HG03521 (cell line): Measurements from ENCODE around the gene RAP1GAP.

Source experiments
- ATAC-seq: cut with Tn5 transposase; IDR thresholded peaks from one replicate; pipeline ENCODE4 v1.9.1; 2021; ENCODE audit warnings: mild to moderate bottlenecking, moderate library complexity; ENCODE audit not compliant: unreplicated experiment

Gene RAP1GAP

GRCh38 chr1:21669258-21670058 lies at the start of gene RAP1GAP:
RAP1GAP (minus strand) TSS chr1:21669357; CDS start chr1:21620032, 49,325 bp downstream.
- no peak for ATAC-seq

DNA sequence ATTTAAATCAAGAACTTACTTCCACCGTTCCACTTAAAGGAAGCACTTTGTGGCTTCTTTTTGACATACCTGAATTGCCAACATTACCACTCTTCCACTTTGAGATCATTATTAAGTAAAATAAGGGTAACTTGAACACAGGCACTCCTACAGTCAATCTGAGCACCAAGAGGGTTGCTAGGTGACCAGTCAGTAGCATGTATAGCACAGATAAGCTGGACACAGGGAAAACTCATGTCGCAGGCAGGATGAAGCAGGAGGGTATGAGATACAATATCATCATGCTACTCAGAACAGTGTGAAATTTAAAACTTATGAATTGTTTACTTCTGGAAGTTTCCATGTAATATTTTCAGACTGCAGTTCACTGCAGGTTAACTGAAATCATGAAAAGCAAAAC lies 47.0 kb upstream of the RAP1GAP start:
- ATAC-seq, result no peak

DNA sequence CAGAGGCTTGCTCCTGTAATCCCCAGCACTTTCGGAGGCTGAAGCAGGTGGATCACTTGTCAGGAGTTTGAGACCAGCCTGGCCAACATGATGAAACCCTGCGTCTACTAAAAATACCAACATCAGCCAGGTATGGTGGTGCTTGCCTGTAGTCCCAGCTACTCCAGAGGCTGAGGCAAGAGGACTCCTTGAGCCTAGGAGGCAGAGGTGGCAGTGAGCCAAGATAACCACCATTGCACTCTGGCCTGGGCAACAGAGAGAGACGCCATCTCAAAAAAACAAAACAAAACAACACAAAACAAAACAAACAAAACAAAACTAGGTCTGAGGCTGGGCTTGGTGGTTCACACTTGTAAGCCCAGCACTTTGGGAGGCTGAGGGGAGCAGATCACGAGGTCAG lies 38.7 kb upstream of the RAP1GAP start:
- ATAC-seq, result no peak

- ATAC-seq, result no peak
These were observed 38.1 kb upstream of the RAP1GAP start for GRCh38 chr1:21707086-21707840.

- ATAC-seq, result no peak
These were observed 37.1 kb upstream of the RAP1GAP start for GRCh38 chr1:21706151-21706835.

GRCh38 chr1:21705303-21705980 lies 36.3 kb upstream of the RAP1GAP start:
- no peak for ATAC-seq

DNA sequence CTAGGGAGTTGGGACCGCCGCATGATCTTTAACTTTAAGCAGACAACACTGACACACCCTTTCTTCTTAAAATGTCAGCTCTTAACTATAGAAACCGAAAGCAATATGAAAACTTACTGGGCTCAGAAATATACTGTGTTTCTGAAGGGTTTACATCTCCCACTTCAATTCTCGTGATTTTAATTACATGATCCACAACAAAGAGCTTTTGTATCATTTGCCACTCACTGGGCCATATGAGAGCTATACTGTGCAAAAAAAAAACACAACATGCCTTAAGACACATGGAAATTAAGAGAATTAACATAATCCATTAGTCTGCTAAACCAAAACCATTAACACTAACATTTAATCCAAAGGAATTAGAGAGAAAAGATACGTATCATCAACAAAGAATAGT lies 35.0 kb upstream of the RAP1GAP start:
- no peak for ATAC-seq

DNA sequence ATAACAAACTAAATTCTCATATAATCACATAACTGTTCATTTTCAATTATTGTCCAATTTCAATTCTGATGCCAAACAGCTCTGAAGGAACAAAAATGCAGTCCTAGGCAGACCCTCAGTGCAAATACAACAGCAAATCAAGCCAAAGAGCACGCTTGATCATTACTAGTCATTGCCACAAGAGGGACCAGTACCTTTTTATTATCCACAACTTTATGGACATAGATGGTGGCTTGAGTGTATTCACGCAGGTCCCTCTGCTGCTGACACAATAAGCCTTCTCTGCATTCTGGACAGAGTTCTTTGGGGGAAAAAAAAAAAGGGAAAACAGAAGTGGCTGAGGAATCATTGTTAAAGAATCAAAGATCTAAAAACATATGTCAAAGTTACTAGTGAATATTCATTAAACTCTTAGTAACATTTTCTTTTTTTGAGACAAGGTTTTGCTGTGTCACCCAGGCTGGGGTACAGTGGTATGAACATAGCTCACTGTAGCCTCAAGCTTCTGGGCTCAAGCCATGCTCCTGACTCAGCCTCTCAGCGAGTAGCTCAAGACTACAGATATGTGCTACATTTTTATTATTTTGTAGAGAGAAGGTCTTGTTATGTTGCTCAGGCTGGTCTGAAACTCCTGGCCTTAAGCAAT lies 34.3 kb upstream of the RAP1GAP start:
- ATAC-seq, result no peak

GRCh38 chr1:21702780-21703179 lies 33.6 kb upstream of the RAP1GAP start:
- no peak for ATAC-seq

DNA sequence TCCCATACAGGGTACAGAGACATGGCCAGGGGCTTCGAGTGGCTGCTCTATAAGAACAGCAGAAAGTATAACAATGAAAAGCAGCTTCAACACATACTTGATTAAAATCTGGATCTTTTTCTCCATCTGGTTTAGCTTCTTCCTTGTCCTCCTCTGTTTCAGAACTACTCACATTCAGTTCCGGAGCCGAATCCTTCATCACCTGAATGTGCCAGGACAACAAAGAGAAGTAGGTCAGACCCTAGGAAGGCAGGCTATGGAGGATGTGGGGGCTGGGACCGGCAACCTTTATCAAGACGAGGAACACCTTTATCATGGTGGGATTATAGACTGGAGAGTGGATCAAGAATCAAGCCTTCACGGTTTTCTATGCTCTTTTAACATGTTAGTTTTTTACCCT lies 32.2 kb upstream of the RAP1GAP start:
- no peak for ATAC-seq

DNA sequence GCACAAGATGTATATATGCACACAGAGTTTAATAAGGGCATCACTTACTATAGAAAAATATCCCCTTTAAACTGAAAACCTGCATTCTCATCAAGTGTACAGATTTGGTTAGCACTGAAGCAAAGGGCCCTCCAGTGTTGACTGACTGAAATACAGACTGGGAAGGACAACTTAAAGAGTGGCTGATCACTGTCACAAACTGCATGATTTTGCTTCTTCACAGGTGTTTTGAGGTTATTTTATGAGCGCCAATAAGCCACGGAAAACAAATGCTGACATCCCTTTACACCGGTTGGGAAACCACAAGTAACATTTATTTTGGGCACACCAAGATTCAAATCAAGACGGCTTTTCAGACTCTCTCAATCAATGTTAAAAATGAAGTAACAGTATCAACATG lies 30.9 kb upstream of the RAP1GAP start:
- no peak for ATAC-seq

GRCh38 chr1:21696931-21697330 lies 27.8 kb upstream of the RAP1GAP start:
- ATAC-seq, result no peak

DNA sequence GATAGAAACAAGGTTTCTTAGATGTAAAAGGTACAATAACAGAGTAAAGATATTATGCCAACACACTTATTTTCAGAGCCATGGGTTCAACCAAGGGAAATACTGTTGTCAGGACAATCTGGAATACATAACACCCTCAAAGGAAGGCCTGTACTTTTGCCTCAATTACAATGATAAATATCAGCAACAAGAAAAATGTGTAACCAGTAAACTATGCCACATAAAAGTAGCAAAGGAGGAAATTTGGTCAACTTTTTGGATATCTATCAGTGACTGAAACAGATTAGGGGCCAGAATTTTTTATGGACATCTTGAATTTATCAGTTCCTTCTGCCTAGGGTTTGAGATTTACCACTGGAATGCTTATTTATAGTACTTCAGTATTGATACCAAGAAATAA lies 24.6 kb upstream of the RAP1GAP start:
- ATAC-seq, result no peak

GRCh38 chr1:21691739-21692138 lies 22.6 kb upstream of the RAP1GAP start:
- no peak for ATAC-seq

GRCh38 chr1:21689661-21690372 lies 20.7 kb upstream of the RAP1GAP start:
- ATAC-seq, result no peak

GRCh38 chr1:21687081-21687529 lies 17.9 kb upstream of the RAP1GAP start:
- ATAC-seq, result no peak

DNA sequence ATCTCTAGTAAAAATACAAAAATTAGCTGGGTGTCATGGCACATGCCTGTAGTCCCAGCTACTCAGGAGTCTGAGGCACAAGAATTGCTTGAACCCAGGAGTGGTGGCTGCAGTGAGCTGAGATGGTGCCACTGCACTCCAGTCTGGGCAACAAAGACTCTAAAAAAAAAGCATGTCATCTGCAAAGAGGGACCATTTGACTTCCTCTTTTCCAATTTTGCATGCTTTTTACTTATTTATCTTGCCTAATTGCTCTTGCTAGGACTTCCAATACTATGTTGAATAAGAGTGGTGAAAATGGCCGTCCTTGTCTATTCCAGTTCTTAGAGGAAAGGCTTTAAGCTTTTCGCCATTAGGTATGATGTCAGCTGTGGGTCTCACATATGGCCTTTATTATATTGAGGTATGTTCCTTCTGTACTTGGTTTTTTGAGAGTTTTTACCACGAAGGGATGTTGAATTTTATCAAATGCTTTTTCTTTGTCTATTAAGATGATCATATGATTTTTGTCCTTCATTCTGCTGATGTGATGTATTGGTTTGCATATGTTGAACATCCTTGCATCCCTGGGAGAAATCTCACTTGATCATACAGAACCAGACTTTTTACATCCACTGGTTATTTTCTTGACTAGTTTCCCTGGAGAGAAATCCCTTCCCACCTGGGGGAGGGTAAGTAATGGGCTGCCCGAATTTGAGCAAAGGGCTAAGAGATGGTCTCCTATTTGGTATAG lies 17.0 kb upstream of the RAP1GAP start:
- ATAC-seq, result no peak

GRCh38 chr1:21681426-21681825 lies 12.3 kb upstream of the RAP1GAP start:
- no peak for ATAC-seq

- ATAC-seq, result no peak
These were observed 11.8 kb upstream of the RAP1GAP start for GRCh38 chr1:21680918-21681317.
